ENCODE measurements around the gene ADI1.
A peak's percentile ranks its signal among the peaks of the same experiment; 100 is the strongest.

ADI1 gene

GRCh38 chr2:3563521-3563976 lies 44.2 kb upstream of the ADI1 start:
- Histone ChIP-seq H3K9ac (ENCODE audit: low read length) (no peak overlapping the region), H2AFZ (ENCODE audit: low read depth, low read length, severe bottlenecking) (no peak overlapping the region), H3K27me3 (ENCODE audit: low read length) (no peaks in the 10 kb centered on the region), H3K9me3 (ENCODE audit: insufficient read depth, low read length) (no peaks in the 10 kb centered on the region), H3K36me3 (ENCODE audit: low read length) (no peaks in the 10 kb centered on the region), H4K20me1 (ENCODE audit: low read depth, low read length) (no peaks in the 10 kb centered on the region), H3K79me2 (ENCODE audit: insufficient read depth, low read length) (no peaks in the 10 kb centered on the region), H3K9me2 (replicated peaks; ENCODE audit: insufficient read depth, low read length) (no peaks in the 10 kb centered on the region), H3K4me2 (ENCODE audit: low read depth, low read length, poor library complexity, severe bottlenecking) (peak overlapping the region; percentile 29), H3F3A (ENCODE audit: insufficient read depth) (peaks cover 11% of the 10 kb centered on the region), H3K27ac (ENCODE audit: low read depth, low read length) (peak overlapping the region; percentile 15; the same call in 1 of the 2 replicates), H3K4me3 (ENCODE audit: insufficient read depth, low read length, poor library complexity, severe bottlenecking) (no peak overlapping the region)
- TF ChIP-seq EZH2phosphoT487 (conservative IDR thresholded peaks at IDR 0.05; ENCODE audit: low read length) = no peak
- no peak for TF ChIP-seq CTCF (IDR thresholded peaks at IDR 0.05; ENCODE audit: insufficient read depth, low read length, poor library complexity, severe bottlenecking)

GRCh38 chr2:3558205-3559014 lies 39.1 kb upstream of the ADI1 start, which contains the start of gene RNASEH1:
Gene RNASEH1 (minus strand): TSS chr2:3558333. CDS start chr2:3558260, 73 bp downstream.
- Histone ChIP-seq H3K79me2 (ENCODE audit: insufficient read depth, low read length) (peaks cover 29% of the 10 kb centered on the region), H3K27ac (ENCODE audit: low read depth, low read length) (peak within 1 kb of the TSS; percentile 90), H3K4me2 (ENCODE audit: low read depth, low read length, poor library complexity, severe bottlenecking) (peak within 1 kb of the TSS; percentile 74), H3K27me3 (ENCODE audit: low read length) (no peaks in the 10 kb centered on the region), H4K20me1 (ENCODE audit: low read depth, low read length) (no peaks in the 10 kb centered on the region), H2AFZ (ENCODE audit: low read depth, low read length, severe bottlenecking) (peak within 1 kb of the TSS; percentile 77), H3K9ac (ENCODE audit: low read length) (peak within 1 kb of the TSS; percentile 99), H3K4me3 (ENCODE audit: insufficient read depth, low read length, poor library complexity, severe bottlenecking) (peak within 1 kb of the TSS; percentile 99), H3K9me2 (replicated peaks; ENCODE audit: insufficient read depth, low read length) (no peaks in the 10 kb centered on the region), H3F3A (ENCODE audit: insufficient read depth) (peaks cover 12% of the 10 kb centered on the region), H3K9me3 (ENCODE audit: insufficient read depth, low read length) (no peaks in the 10 kb centered on the region), H3K36me3 (ENCODE audit: low read length) (peaks cover 10% of the 10 kb centered on the region; the same call in 1 of the 2 replicates)
- no peak for TF ChIP-seq EZH2phosphoT487 (conservative IDR thresholded peaks at IDR 0.05; ENCODE audit: low read length)
- no peak for TF ChIP-seq CTCF (IDR thresholded peaks at IDR 0.05; ENCODE audit: insufficient read depth, low read length, poor library complexity, severe bottlenecking)

GRCh38 chr2:3557639-3558204 lies 38.4 kb upstream of the ADI1 start:
- H4K20me1 ChIP-seq (ENCODE audit: low read depth, low read length) = no peaks in the 10 kb centered on the region
- H3K27me3 ChIP-seq (ENCODE audit: low read length) = no peaks in the 10 kb centered on the region

More at GRCh38 chr2:3557639-3558204, 38.4 kb upstream of the ADI1 start:
- Histone ChIP-seq H3K4me2 (ENCODE audit: low read depth, low read length, poor library complexity, severe bottlenecking) (peak overlapping the region; percentile 74), H2AFZ (ENCODE audit: low read depth, low read length, severe bottlenecking) (peak overlapping the region; percentile 77), H3K9me2 (replicated peaks; ENCODE audit: insufficient read depth, low read length) (no peaks in the 10 kb centered on the region), H3F3A (ENCODE audit: insufficient read depth) (peaks cover 12% of the 10 kb centered on the region), H3K27ac (ENCODE audit: low read depth, low read length) (peak overlapping the region; percentile 90), H3K36me3 (ENCODE audit: low read length) (peaks cover 10% of the 10 kb centered on the region; the same call in 1 of the 2 replicates), H3K9ac (ENCODE audit: low read length) (peak overlapping the region; percentile 99), H3K79me2 (ENCODE audit: insufficient read depth, low read length) (peaks cover 29% of the 10 kb centered on the region), H3K9me3 (ENCODE audit: insufficient read depth, low read length) (no peaks in the 10 kb centered on the region), H3K4me3 (ENCODE audit: insufficient read depth, low read length, poor library complexity, severe bottlenecking) (peak overlapping the region; percentile 99)
- TF ChIP-seq EZH2phosphoT487 (conservative IDR thresholded peaks at IDR 0.05; ENCODE audit: low read length) (no peak), CTCF (IDR thresholded peaks at IDR 0.05; ENCODE audit: insufficient read depth, low read length, poor library complexity, severe bottlenecking) (no peak)
